Peyer's patch (tissue), 4 donors: ENCODE measurements around the gene PRMT7. TPM values are rescaled to one million over a fixed set of nuclear protein-coding genes. Genes with fewer than 3 reads are reported as not detected.

ENCODE experiments used
- DNase-seq, 3 donors: peaks; one replicate each; pipeline ENCODE4 v3.0.0-alpha.2; 2017 to 2019
- H3K27ac ChIP-seq, 4 donors: fragments of 200-600 bp; sonication (generic); one replicate each; pipeline ENCODE4 v1.5.1; 2016 to 2019
- H3K27me3 ChIP-seq, 2 donors: fragments of 200-600 bp; sonication (generic); one replicate each; pipeline ENCODE4 v1.5.1; 2019
- H3K36me3 ChIP-seq, 3 donors: fragments of 200-600 bp; sonication (generic); one replicate each; pipeline ENCODE4 v1.5.1; 2016 to 2019
- H3K4me1 ChIP-seq, 4 donors: fragments of 200-600 bp; sonication (generic); one replicate each; pipeline ENCODE4 v1.5.1; 2016 to 2019
- H3K4me3 ChIP-seq, 4 donors: fragments of 200-600 bp; sonication (generic); 1 replicate in 3 of 4; 2 replicates in 1 of 4; pipeline ENCODE4 v1.5.1; 2016 to 2019; ENCODE audit warnings: mild to moderate bottlenecking in 1 of 4
- H3K9me3 ChIP-seq, 4 donors: fragments of 200-600 bp; sonication (generic); one replicate each; pipeline ENCODE4 v1.5.1; 2016 to 2019; ENCODE audit warnings: mild to moderate bottlenecking in 1 of 4
- POLR2A ChIP-seq, 2 donors: fragments of 450-650 bp; IDR thresholded peaks; one replicate each; pipeline ENCODE4 v1.5.1; 2017; ENCODE audit warnings: antibody characterized with exemption in 2 of 2, mild to moderate bottlenecking in 2 of 2, moderate library complexity in 2 of 2
- total RNA-seq, 4 donors: library from RNA; depleted of rRNA; stranded (reverse); fragments of >200 nt; gene quantifications; one replicate each; pipeline ENCODE4 v1.1.0, GENCODE V29; 2016
- TF ChIP-seq, protein P1 (sequence below), 6 experiments: fragments of 450-650 bp in 4 of 6; fragments of 200-600 bp in 2 of 6; sonication (generic) in 1 of 6; IDR thresholded peaks; one replicate each; pipeline ENCODE4 v1.5.1; 2017 to 2019; ENCODE audit warnings: antibody characterized with exemption in 6 of 6, mild to moderate bottlenecking in 3 of 6, moderate library complexity in 1 of 6

PRMT7 gene
- total RNA-seq, 4 donors from 2014 or later = 36.6 to 145 (median 65.0) TPM

DNA sequence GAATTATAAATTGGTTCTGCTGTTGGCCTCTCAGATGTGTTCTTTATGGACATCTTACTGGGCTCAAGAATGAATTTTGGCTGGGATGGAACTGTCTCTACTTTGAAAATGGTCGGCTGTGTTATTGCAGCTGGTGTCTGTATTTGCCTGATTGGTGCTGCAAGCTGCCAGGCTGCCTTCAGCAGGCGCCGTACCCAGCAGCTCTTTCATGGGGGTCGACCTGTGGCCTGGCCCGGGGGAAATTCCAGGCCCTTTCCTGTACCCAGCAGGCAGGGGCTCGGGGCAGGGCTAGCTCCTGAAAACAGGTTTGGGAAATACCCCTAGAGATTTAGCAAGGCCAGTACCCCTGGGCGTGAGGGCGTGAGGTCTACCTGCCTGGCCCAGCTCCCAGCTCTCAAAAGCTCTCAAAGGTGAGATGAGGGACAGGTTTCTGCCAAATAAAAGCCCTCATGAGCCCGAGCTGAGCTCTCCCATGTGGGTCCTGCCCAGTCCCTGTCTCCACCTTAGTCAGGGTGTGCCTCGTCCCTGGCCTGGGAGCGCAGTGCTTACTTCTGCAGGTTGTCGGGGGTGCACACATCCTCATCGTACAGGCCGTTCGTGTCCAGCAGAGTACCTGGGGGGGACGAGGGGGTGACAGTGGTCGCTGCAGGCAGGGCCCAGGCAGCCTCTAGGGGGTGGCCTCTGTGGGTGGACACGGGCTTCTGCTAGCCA lies 52.3 kb downstream of the PRMT7 start:
- Histone ChIP-seq H3K27ac (no peak overlapping the region), H3K27me3 (no peaks in the 10 kb centered on the region), H3K4me1 (peaks cover 0 to 12% (median 3%) of the 10 kb centered on the region in 4 donors), H3K4me3 (no peak overlapping the region), H3K36me3 (peaks cover 0 to 62% (median 0%) of the 10 kb centered on the region in 3 donors), H3K9me3 (no peaks in the 10 kb centered on the region)
- no peak for TF ChIP-seq POLR2A (IDR thresholded peaks at IDR 0.05)
- TF ChIP-seq, protein P1, sequence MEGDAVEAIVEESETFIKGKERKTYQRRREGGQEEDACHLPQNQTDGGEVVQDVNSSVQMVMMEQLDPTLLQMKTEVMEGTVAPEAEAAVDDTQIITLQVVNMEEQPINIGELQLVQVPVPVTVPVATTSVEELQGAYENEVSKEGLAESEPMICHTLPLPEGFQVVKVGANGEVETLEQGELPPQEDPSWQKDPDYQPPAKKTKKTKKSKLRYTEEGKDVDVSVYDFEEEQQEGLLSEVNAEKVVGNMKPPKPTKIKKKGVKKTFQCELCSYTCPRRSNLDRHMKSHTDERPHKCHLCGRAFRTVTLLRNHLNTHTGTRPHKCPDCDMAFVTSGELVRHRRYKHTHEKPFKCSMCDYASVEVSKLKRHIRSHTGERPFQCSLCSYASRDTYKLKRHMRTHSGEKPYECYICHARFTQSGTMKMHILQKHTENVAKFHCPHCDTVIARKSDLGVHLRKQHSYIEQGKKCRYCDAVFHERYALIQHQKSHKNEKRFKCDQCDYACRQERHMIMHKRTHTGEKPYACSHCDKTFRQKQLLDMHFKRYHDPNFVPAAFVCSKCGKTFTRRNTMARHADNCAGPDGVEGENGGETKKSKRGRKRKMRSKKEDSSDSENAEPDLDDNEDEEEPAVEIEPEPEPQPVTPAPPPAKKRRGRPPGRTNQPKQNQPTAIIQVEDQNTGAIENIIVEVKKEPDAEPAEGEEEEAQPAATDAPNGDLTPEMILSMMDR (IDR thresholded peaks at IDR 0.05) = no peak
- DNase-seq = no peak

DNA sequence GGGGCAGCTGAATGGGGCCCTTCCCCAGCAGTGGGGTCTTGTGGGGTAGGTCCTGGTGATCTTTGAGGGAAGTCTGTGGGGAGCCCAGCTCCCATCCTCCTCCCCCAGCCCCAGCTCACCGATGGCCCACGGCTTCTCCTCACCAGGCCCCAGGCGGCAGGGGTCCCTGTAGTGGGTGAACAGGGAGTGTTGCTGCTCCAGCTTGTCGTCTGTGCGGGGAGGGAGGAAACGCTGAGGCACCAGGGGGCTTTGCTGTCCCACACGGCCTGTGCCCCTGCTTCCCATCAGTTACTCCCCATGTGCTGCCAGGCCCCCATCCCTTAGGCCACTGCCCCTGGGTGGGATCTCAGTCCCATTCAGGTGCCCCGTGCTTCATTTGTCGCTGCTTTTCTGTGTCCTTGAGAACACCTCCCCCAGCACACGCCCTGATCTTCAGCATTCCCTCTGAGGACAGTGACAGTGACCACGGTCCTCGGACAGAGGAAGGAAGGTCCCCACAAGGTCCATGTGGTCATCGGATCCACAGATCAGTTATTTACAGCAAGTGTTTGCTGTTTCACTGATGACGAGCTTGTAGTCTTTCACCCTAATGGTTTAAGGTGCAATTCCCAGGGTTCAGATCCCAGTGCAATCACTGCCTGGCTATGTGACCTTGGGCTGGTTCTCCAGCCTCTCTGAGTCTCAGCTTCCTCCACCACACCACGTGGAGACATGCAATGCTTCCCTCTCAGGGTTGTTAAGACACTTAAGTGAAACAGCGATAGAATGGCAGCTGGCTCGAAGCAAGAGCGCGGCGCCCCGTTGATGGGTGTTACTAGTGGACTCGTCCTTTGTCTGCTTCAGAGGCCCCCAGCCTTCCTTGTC lies 53.1 kb downstream of the PRMT7 start:
- Histone ChIP-seq H3K4me3 (no peak overlapping the region), H3K36me3 (peaks cover 0 to 69% (median 0%) of the 10 kb centered on the region in 3 donors), H3K9me3 (no peaks in the 10 kb centered on the region), H3K4me1 (peaks cover 0 to 18% (median 3%) of the 10 kb centered on the region in 4 donors), H3K27ac (no peak overlapping the region), H3K27me3 (no peaks in the 10 kb centered on the region)
- TF ChIP-seq, protein P1 (IDR thresholded peaks at IDR 0.05) = no peak
- TF ChIP-seq POLR2A (IDR thresholded peaks at IDR 0.05) = no peak
- no peak for DNase-seq

DNA sequence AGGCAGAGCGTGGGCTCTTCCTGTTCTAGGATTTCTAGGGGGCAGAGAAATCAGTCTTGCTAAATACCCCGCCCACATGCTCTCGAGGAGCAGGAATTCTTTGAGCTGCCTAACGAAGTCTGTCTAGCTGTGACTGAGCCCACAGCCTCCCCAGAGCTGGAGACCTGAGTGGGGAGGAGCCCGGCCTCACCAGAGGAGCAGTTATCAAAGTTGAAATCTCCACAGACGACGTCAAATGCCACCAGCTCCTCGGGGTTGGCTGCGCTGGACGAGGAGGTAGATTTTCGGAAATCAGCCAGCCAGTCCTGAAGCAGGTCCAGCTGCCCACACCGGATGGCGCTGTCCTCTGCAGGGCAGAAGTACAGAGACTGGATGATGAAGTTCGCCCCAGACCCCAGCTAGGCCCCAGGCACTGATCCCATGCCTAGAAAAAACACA lies 53.8 kb downstream of the PRMT7 start:
- TF ChIP-seq, protein P1 (IDR thresholded peaks at IDR 0.05) = no peak
- TF ChIP-seq POLR2A (IDR thresholded peaks at IDR 0.05) = no peak
- H3K36me3 ChIP-seq = peaks cover 0 to 69% (median 0%) of the 10 kb centered on the region in 3 donors
- H3K27ac ChIP-seq = no peak overlapping the region
- no peak for DNase-seq
- no peak overlapping the region for H3K4me3 ChIP-seq
- no peaks in the 10 kb centered on the region for H3K27me3 ChIP-seq
- H3K4me1 ChIP-seq = peaks cover 0 to 23% (median 5%) of the 10 kb centered on the region in 4 donors
- H3K9me3 ChIP-seq = no peaks in the 10 kb centered on the region

DNA sequence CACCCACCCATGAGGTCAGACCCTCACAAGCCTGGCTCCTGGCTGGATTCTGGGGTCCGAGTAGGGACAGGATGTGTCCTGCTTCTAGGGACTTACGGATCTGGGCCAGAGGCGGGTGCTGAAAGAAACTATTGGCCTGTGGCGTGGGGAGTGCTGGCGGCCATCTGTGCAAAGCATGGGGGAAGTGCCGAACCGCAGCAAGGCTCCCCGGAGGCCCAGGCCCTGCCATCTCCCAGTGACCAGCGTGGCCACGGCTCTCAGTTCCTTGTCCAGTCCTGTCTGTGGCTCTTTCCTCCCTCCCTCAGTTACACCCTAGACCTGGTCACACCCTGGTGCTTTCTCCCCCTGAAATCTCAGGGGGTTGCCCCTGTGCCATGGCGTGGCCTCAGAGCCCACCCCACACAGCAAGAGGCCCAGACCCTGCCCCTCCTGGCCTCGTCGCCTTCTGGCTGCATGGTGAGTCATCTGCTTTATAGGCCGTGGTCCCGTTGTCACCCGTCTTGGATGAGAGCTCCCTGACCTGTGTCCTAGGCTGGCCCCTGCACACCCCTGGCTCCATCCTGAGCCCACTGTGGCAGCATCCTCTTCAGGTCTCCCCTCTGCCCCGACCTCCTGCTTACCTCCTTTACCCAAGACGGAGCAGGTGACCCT lies 54.5 kb downstream of the PRMT7 start:
- no peak overlapping the region for H3K27ac ChIP-seq
- no peak overlapping the region for H3K4me3 ChIP-seq
- H3K27me3 ChIP-seq = no peaks in the 10 kb centered on the region
- peaks cover 0 to 27% (median 11%) of the 10 kb centered on the region in 4 donors for H3K4me1 ChIP-seq
- peaks cover 0 to 72% (median 0%) of the 10 kb centered on the region in 3 donors for H3K36me3 ChIP-seq
- no peaks in the 10 kb centered on the region for H3K9me3 ChIP-seq
- DNase-seq = peak in 2 of 3 donors; percentile 41 to 62
- TF ChIP-seq, protein P1 (IDR thresholded peaks at IDR 0.05) = no peak
- no peak for TF ChIP-seq POLR2A (IDR thresholded peaks at IDR 0.05)

DNA sequence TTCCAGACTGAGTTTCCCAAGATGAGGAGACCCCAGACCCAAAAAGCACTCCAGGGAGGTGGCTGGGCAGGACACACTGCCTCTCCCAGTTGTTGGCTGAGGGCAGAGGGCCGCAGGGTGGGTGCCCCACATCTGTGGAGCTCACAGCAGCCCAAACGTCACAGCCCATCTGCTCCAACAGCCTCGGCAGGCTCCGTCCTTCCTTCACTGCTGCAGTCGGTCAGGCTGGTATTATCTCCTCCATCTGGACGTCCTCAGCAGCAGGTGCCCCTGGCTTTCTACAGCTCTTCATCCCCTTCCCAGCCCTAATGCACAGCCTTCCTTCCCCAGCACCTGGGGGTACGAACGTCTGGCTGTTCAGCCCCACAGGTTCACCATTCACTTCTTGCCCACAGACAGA lies 55.2 kb downstream of the PRMT7 start:
- peaks cover 0 to 74% (median 0%) of the 10 kb centered on the region in 3 donors for H3K36me3 ChIP-seq
- H3K27ac ChIP-seq = no peak overlapping the region
- no peaks in the 10 kb centered on the region for H3K9me3 ChIP-seq
- TF ChIP-seq, protein P1 (IDR thresholded peaks at IDR 0.05) = no peak
- no peak for TF ChIP-seq POLR2A (IDR thresholded peaks at IDR 0.05)
- H3K4me1 ChIP-seq = peaks cover 0 to 27% (median 14%) of the 10 kb centered on the region in 4 donors
- no peak for DNase-seq
- no peak overlapping the region for H3K4me3 ChIP-seq
- H3K27me3 ChIP-seq = no peaks in the 10 kb centered on the region
